B cell (primary cell): ENCODE data around the gene USP36. TPM values are rescaled to one million over a fixed set of nuclear protein-coding genes. Genes with fewer than 3 reads are reported as not detected.

ENCODE experiments used
- ATAC-seq: fragments of 200-7000 bp; cut with Tn5 transposase; one replicate; pipeline ENCODE4 v1.10.0; 2021; ENCODE audit warnings: low read depth, mild to moderate bottlenecking, moderate number of reproducible peaks, moderate library complexity
- CTCF ChIA-PET: fragments of 350-600 bp; sonication (Branson Sonifier 250); formaldehyde crosslinking; loops from one replicate; lab custom pipeline; 2021; ENCODE audit warnings: antibody characterized with exemption, inconsistent platforms; lab: Charles Lee
- POLR2A ChIA-PET: fragments of 350-600 bp; sonication (Branson Sonifier 250); formaldehyde crosslinking; loops from one replicate; lab custom pipeline; 2021; ENCODE audit warnings: antibody characterized with exemption; lab: Charles Lee
- DNase-seq: peaks from one replicate; pipeline ENCODE4 v3.0.0; 2013
- H2AFZ ChIP-seq: 2 replicates; pipeline ENCODE4 v1.6.1; 2012; ENCODE audit warnings: mild to moderate bottlenecking, low read depth, low read length; ENCODE audit not compliant: insufficient read depth, poor library complexity, severe bottlenecking
- H3K27ac ChIP-seq, 2 donors: 1 replicate in 1 of 2; 2 replicates in 1 of 2; pipeline ENCODE4 v1.5.1; 2012 to 2013; ENCODE audit warnings: low read length in 2 of 2, mild to moderate bottlenecking in 2 of 2, moderate library complexity in 1 of 2
- H3K27me3 ChIP-seq, 4 experiments: fragments of 200-600 bp in 1 of 4; sonication (generic) in 1 of 4; replicated peaks in 1 of 4; 1 replicate in 2 of 4; 2 replicates in 2 of 4; pipeline versions ENCODE4 v1.6.1 to v1.7.0; 2013 to 2016; ENCODE audit warnings: low read length in 3 of 4, mild to moderate bottlenecking in 2 of 4, mixed read lengths in 1 of 4, moderate library complexity in 1 of 4; ENCODE audit not compliant: insufficient read depth in 4 of 4, control insufficient read depth in 3 of 4; ENCODE audit errors: control extremely low read depth in 1 of 4
- H3K36me3 ChIP-seq, 2 experiments: replicated peaks in 1 of 2; 1 replicate in 1 of 2; 2 replicates in 1 of 2; pipeline versions ENCODE4 v1.6.1 to v1.7.1; 2013; ENCODE audit warnings: low read length in 1 of 2; ENCODE audit not compliant: insufficient read depth in 2 of 2, control insufficient read depth in 1 of 2; ENCODE audit errors: control extremely low read depth in 1 of 2, extremely low read depth in 1 of 2
- H3K4me1 ChIP-seq, 2 donors: fragments of 200-600 bp in 1 of 2; sonication (generic) in 1 of 2; 1 replicate in 1 of 2; 2 replicates in 1 of 2; pipeline versions ENCODE4 v1.5.1 to v1.6.1; 2013 to 2017; ENCODE audit warnings: low read length in 2 of 2; ENCODE audit not compliant: control insufficient read depth in 2 of 2, insufficient read depth in 2 of 2
- H3K4me2 ChIP-seq: replicated peaks from 2 replicates; pipeline ENCODE3; 2012; ENCODE audit warnings: mild to moderate bottlenecking, low read depth, low read length; ENCODE audit not compliant: poor library complexity, severe bottlenecking
- H3K4me3 ChIP-seq, 5 experiments: fragments of 200-600 bp in 1 of 5; sonication (generic) in 1 of 5; 1 replicate in 3 of 5; 2 replicates in 2 of 5; pipeline versions ENCODE4 v1.5.1 to v1.7.0; 2011 to 2016; ENCODE audit warnings: low read length in 4 of 5, mild to moderate bottlenecking in 4 of 5, low read depth in 2 of 5, control low read depth in 1 of 5, moderate library complexity in 1 of 5; ENCODE audit not compliant: insufficient read depth in 1 of 5; ENCODE audit errors: control extremely low read depth in 1 of 5, extremely low read depth in 1 of 5
- H3K79me2 ChIP-seq: fragments of 200-600 bp; sonication (generic); one replicate; pipeline ENCODE4 v1.6.0; 2016; ENCODE audit warnings: low read length; ENCODE audit not compliant: control insufficient read depth, insufficient read depth
- H3K9ac ChIP-seq: fragments of 200-600 bp; sonication (generic); 2 replicates; pipeline ENCODE4 v1.6.1; 2017; ENCODE audit warnings: mild to moderate bottlenecking, low read length, moderate library complexity
- H3K9me3 ChIP-seq, 3 donors: one replicate each; pipeline versions ENCODE4 v1.6.1 to v1.7.1; 2013; ENCODE audit warnings: low read length in 2 of 3; ENCODE audit not compliant: control insufficient read depth in 2 of 3, insufficient read depth in 1 of 3; ENCODE audit errors: control extremely low read depth in 1 of 3
- H4K20me1 ChIP-seq: 2 replicates; pipeline ENCODE4 v1.6.0; 2012; ENCODE audit warnings: mild to moderate bottlenecking, low read length; ENCODE audit not compliant: insufficient read depth, control insufficient read depth, poor library complexity, severe bottlenecking
- H3K27ac Mint-ChIP-seq: one replicate; pipeline ENCODE4 v1.8.0; 2021; ENCODE audit warnings: mixed read lengths
- H3K27me3 Mint-ChIP-seq: one replicate; pipeline ENCODE4 v1.8.0; 2021; ENCODE audit warnings: mixed read lengths
- H3K4me1 Mint-ChIP-seq: one replicate; pipeline ENCODE4 v1.8.0; 2021; ENCODE audit warnings: mixed read lengths
- H3K4me3 Mint-ChIP-seq: one replicate; pipeline ENCODE4 v1.8.0; 2021; ENCODE audit warnings: mixed read lengths
- H3K9me3 Mint-ChIP-seq: one replicate; pipeline ENCODE4 v1.8.0; 2022; ENCODE audit warnings: mixed read lengths; ENCODE audit not compliant: insufficient read depth
- CTCF ChIP-seq: fragments of 200-600 bp; IDR thresholded peaks from one replicate; pipeline ENCODE4 v1.8.0; 2022; ENCODE audit warnings: antibody characterized with exemption, mild to moderate bottlenecking
- EZH2 ChIP-seq: IDR thresholded peaks from 2 replicates; pipeline ENCODE4 v1.6.1; 2012; ENCODE audit warnings: borderline replicate concordance, low read depth, mild to moderate bottlenecking, moderate library complexity, low read length; ENCODE audit not compliant: insufficient read depth, poor library complexity, severe bottlenecking
- WGBS: methylation state at CpG from one replicate; pipeline ENCODE4 v1.1.5; 2013; ENCODE audit warnings: missing lambda C conversion rate; ENCODE audit not compliant: insufficient coverage; 5-methylcytosine and 5-hydroxymethylcytosine counted together
- intact Hi-C: fragments of 100-400 bp; cut with micrococcal nuclease; formaldehyde crosslinking; loops from one replicate; pipeline ENCODE4 v1.10.0; 2022
- polyA plus RNA-seq: library from polyadenylated mRNA; depleted of rRNA; stranded (reverse); fragments of >200 nt; gene quantifications from 2 replicates; pipeline ENCODE4 v1.2.3, GENCODE V29; 2012
- total RNA-seq, 2 donors: library from RNA; stranded (reverse); fragments of 120-200 nt in 1 of 2; gene quantifications; 1 replicate in 1 of 2; 2 replicates in 1 of 2; pipeline versions ENCODE4 v1.2.3 to v1.2.4, GENCODE V29; 2013 to 2022

Gene USP36
- total and polyA plus RNA-seq, 2 donors (not counting 1 experiment from before 2014, with no cell fraction given): 52.2 to 137 TPM

DNA sequence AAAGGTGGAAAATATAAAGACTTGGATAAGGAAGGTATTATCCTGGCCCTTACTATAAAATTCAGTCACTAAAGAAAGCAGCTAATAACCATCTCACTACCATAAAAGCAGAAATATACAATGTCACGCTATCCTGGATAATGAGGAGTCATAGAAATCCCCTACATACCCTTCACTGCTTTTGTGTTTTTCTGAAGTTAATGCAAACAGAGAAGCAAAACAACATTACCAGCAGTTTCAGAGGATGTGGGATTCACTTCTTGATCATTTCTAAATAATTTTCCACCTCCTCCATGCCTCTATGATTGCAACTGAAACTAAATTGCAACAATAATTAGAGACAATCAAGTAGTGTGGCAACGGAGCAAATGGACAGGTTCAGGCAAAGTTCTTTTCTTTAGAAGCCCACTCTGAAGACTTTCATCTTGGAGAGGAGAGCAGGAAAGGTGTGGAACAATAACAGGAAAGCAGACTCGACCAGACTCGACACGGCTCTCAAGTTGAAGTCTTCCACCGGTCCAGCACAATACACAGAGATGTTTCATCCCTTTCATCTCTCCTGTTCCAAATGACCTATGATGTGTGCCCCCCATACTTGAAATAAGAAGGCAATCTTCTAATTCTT is 68.7 kb downstream of the USP36 start:
- ChIA-PET CTCF (interaction anchor here (0.7 to 6.9 kb wide), 7 partner anchors 10 to 63 kb away, joined by 3 to 46 read pairs (median 4); no protein-coding TSS in a partner anchor), POLR2A (interaction anchor here (0.7 to 1.8 kb wide), 5 partner anchors 8 to 86 kb away, joined by 3 to 9 read pairs (median 4); no protein-coding TSS in a partner anchor)
- Mint-ChIP-seq H3K4me3 (peak overlapping the region; percentile 85), H3K4me1 (peaks cover 49% of the 10 kb centered on the region), H3K27me3 (no peaks in the 10 kb centered on the region), H3K27ac (peak overlapping the region; percentile 93), H3K9me3 (no peaks in the 10 kb centered on the region)
- no peak for TF ChIP-seq EZH2
- TF ChIP-seq CTCF: no peak
- H2AFZ ChIP-seq: no peak overlapping the region
- 0% methylated on average over 1 of the region's 6 CpGs for WGBS
- no peaks in the 10 kb centered on the region for H3K9me3 ChIP-seq
- peak overlapping the region; percentile 31 for H3K9ac ChIP-seq
- H3K27ac ChIP-seq: peak overlapping the region; percentile 79 to 82
- ATAC-seq: peak; percentile 44
- H3K79me2 ChIP-seq: peaks cover 98% of the 10 kb centered on the region
- peaks cover 0 to 4% of the 10 kb centered on the region in 2 experiments for H3K36me3 ChIP-seq
- peak overlapping the region; percentile 62 for H3K4me2 ChIP-seq
- intact Hi-C loops: loop anchor here (1.0 kb wide), 1 partner anchor 13 kb away; no protein-coding TSS in a partner anchor
- H3K4me3 ChIP-seq: peak overlapping the region in 4 of 5 experiments; percentile 32 to 45 (median 36)
- H3K4me1 ChIP-seq: peaks cover 83 to 92% of the 10 kb centered on the region in 2 donors
- H3K27me3 ChIP-seq: no peaks in the 10 kb centered on the region
- peak; percentile 74 for DNase-seq
- peaks cover 16% of the 10 kb centered on the region for H4K20me1 ChIP-seq

DNA sequence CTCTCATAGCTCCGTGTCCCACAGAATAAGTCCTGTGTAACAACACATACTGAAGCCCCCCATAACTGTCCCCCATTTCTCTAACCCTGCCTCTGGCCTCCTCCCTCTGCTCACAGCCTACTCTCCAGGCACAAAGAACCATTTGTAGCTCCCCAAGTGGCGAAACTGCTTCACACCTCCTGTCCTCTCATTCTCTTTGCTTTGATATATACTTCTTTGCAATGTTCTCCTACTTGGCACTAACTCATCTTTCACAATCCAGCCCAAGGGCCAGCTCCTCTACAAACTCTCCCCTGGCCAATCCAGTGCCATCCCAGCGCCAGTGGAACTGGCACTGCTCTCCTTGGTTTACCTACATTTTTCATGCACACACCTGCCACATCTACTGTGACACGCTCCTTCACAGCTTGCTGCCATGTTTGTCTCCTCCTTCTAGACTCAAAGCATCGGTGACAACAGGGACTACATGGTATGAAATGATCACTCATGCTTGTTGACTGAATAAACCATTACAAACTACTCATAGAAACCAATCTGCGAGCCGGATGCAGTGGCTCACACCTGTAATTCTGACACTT is 71.3 kb downstream of the USP36 start:
- H3K9ac ChIP-seq: no peak overlapping the region
- H3K79me2 ChIP-seq: peaks cover 100% of the 10 kb centered on the region
- H3K4me2 ChIP-seq: peak overlapping the region; percentile 47

More for the DNA sequence above, 71.3 kb downstream of the USP36 start:
- Histone ChIP-seq H3K36me3 (peaks cover 0 to 9% of the 10 kb centered on the region in 2 experiments), H4K20me1 (peaks cover 38% of the 10 kb centered on the region), H3K9me3 (no peaks in the 10 kb centered on the region), H3K27ac (peak overlapping the region in 1 of 2 donors; percentile 70), H2AFZ (no peak overlapping the region), H3K27me3 (no peaks in the 10 kb centered on the region), H3K4me3 (peak overlapping the region in 1 of 5 experiments; percentile 9), H3K4me1 (peaks cover 89 to 98% of the 10 kb centered on the region in 2 donors)
- no peak for TF ChIP-seq CTCF
- TF ChIP-seq EZH2: no peak
- POLR2A ChIA-PET: interaction anchor here (1.9 kb wide), 1 partner anchor 10 kb away, joined by 10 read pairs; no protein-coding TSS in a partner anchor
- DNase-seq (no peak), ATAC-seq (no peak)
- H3K4me3 Mint-ChIP-seq: no peak overlapping the region
- intact Hi-C loops: no loop called here
- H3K27ac Mint-ChIP-seq: no peak overlapping the region
- H3K9me3 Mint-ChIP-seq: no peaks in the 10 kb centered on the region
- no peaks in the 10 kb centered on the region for H3K27me3 Mint-ChIP-seq
- CTCF ChIA-PET: interaction anchor here (0.6 to 6.9 kb wide), 8 partner anchors 12 to 62 kb away, joined by 3 to 46 read pairs (median 5); no protein-coding TSS in a partner anchor
- peaks cover 41% of the 10 kb centered on the region for H3K4me1 Mint-ChIP-seq
- 96% methylated on average over 6 of the region's 7 CpGs for WGBS
